Measurements from ENCODE around the gene BCAS1. TPM values are rescaled to one million over a fixed set of nuclear protein-coding genes. Genes with fewer than 3 reads are reported as not detected.
"Not testable (repeated sequence)": the region's sequence is repeated elsewhere in the genome, so short reads cannot be mapped to it uniquely, and the experiment has no call there.

The BCAS1 gene
- total and polyA plus RNA-seq, 2 donors (not counting 3 experiments of a cell fraction or from before 2014, with no cell fraction given) = not detected

- CTCF ChIA-PET = interaction anchor here (1.0 to 3.5 kb wide), 2 partner anchors 17 to 354 kb away, joined by 3 to 33 read pairs; no protein-coding TSS in a partner anchor
- no peaks in the 10 kb centered on the region for H3K9me1 ChIP-seq (replicated peaks; ENCODE audit: control insufficient read depth, extremely low read depth, insufficient read depth, low read length)
- TF ChIP-seq FOS (IDR thresholded peaks at IDR 0.05; ENCODE audit: borderline replicate concordance, insufficient read depth, low read length) (no peak), POLR2A (IDR thresholded peaks at IDR 0.05; ENCODE audit: low read depth, low read length) (no peak), MAX (IDR thresholded peaks at IDR 0.05; ENCODE audit: insufficient read depth, insufficient read length) (no peak)
- H4K20me1 ChIP-seq (replicated peaks; ENCODE audit: control insufficient read depth, extremely low read depth, insufficient read depth, low read length) = no peaks in the 10 kb centered on the region
- no peak overlapping the region for H3K4me2 ChIP-seq (ENCODE audit: insufficient read depth, low read length)
- BruUV-seq (replicated peaks) = no TSS peak
- dilution Hi-C loops (cut with MboI; ENCODE audit: extremely low pct_ligation_motif_present, low sequenced_read_pairs) = loop anchor here (25.0 kb wide), 1 partner anchor 346 kb away; the partner anchor contains the start of gene ZNF217
- FAIRE-seq (no peak), DNase-seq (ENCODE audit: low read depth, low spot score) (no peak)
- H3K27ac ChIP-seq (ENCODE audit: insufficient read depth, low read depth, low read length) = peak overlapping the region; percentile 78
- no peaks in the 10 kb centered on the region for H3K36me3 ChIP-seq (ENCODE audit: control insufficient read depth in 2 of 2, extremely low read depth in 1 of 2, insufficient read depth in 2 of 2, low read length in 2 of 2)
- H3K27me3 ChIP-seq (ENCODE audit: control insufficient read depth in 2 of 2, insufficient read depth in 2 of 2, low read length in 2 of 2) = no peaks in the 10 kb centered on the region
- H3K9me3 ChIP-seq (replicated peaks; ENCODE audit: control insufficient read depth, insufficient read depth, low read length) = no peaks in the 10 kb centered on the region
- no peak overlapping the region for H3K9ac ChIP-seq (replicated peaks; ENCODE audit: extremely low read depth, insufficient read depth, low read length)
- no peak overlapping the region for H3K4me3 ChIP-seq (replicated peaks in 1 of 3; ENCODE audit: insufficient read depth in 1 of 3, low read depth in 1 of 3, low read length in 3 of 3)
- POLR2A ChIA-PET = no interaction called here
- intact Hi-C loops (cut with micrococcal nuclease) = no loop called here
- H3K4me1 ChIP-seq (ENCODE audit: control insufficient read depth, extremely low read depth, insufficient read depth, low read length) = peaks cover 22% of the 10 kb centered on the region
- no peaks in the 10 kb centered on the region for H3K79me2 ChIP-seq (ENCODE audit: control insufficient read depth, insufficient read depth, low read length)
- H2AFZ ChIP-seq (ENCODE audit: low read depth, low read length) = no peak overlapping the region
Measured at GRCh38 chr20:53933232-53933846, 137.1 kb downstream of the BCAS1 start.

DNA sequence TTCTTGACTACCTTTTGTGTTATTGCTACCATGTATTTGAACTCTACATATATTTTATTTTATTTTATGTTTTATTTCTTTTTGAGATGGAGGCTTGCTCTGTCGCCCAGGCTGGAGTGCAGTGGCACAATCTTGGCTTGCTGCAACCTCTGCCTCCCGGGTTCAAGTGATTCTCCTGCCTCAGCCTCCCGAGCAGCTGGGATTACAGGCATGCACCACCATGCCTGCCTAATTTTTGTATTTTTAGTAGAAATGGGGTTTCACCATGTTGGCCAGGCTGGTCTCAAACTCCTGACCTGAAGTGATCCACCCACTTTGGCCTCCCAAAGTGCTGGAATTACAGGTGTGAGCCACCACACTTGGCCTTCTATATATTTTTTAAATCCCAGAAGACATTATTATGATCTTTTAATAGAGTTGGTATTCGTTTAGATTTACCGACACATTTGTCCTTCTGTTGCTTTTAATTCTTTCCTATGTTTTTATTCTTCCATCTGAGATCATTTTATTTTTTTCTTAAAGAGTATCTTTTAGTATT lies 137.7 kb downstream of the BCAS1 start:
- H3K27ac ChIP-seq (ENCODE audit: insufficient read depth, low read depth, low read length); H3K27me3 ChIP-seq (ENCODE audit: control insufficient read depth in 2 of 2, insufficient read depth in 2 of 2, low read length in 2 of 2); POLR2A ChIA-PET; FAIRE-seq; H3K9ac ChIP-seq (replicated peaks; ENCODE audit: extremely low read depth, insufficient read depth, low read length); H3K4me3 ChIP-seq (replicated peaks in 1 of 3; ENCODE audit: insufficient read depth in 1 of 3, low read depth in 1 of 3, low read length in 3 of 3); H3K79me2 ChIP-seq (ENCODE audit: control insufficient read depth, insufficient read depth, low read length); intact Hi-C loops (cut with micrococcal nuclease); H4K20me1 ChIP-seq (replicated peaks; ENCODE audit: control insufficient read depth, extremely low read depth, insufficient read depth, low read length); DNase-seq (ENCODE audit: low read depth, low spot score); H3K9me3 ChIP-seq (replicated peaks; ENCODE audit: control insufficient read depth, insufficient read depth, low read length); H2AFZ ChIP-seq (ENCODE audit: low read depth, low read length); H3K4me2 ChIP-seq (ENCODE audit: insufficient read depth, low read length); H3K9me1 ChIP-seq (replicated peaks; ENCODE audit: control insufficient read depth, extremely low read depth, insufficient read depth, low read length); H3K36me3 ChIP-seq (ENCODE audit: control insufficient read depth in 2 of 2, extremely low read depth in 1 of 2, insufficient read depth in 2 of 2, low read length in 2 of 2); BruUV-seq (replicated peaks): not testable (repeated sequence)
- H3K4me1 ChIP-seq (ENCODE audit: control insufficient read depth, extremely low read depth, insufficient read depth, low read length) = peaks cover 22% of the 10 kb centered on the region
- CTCF ChIA-PET = interaction anchor here (1.0 to 2.1 kb wide), 2 partner anchors 353 kb away, joined by 3 to 7 read pairs; no protein-coding TSS in a partner anchor
- dilution Hi-C loops (cut with MboI; ENCODE audit: extremely low pct_ligation_motif_present, low sequenced_read_pairs) = loop anchor here (25.0 kb wide), 1 partner anchor 345 kb away; the partner anchor contains the start of gene ZNF217
